Measurements from ENCODE around the gene RAB31.

Gene RAB31

GRCh38 chr18:9825571-9826073 is 117.5 kb downstream of the RAB31 start:
- no peak for TF ChIP-seq CTCF (IDR thresholded peaks at IDR 0.05; ENCODE audit: control extremely low read depth, extremely low read depth, low read depth, missing control alignments)
- ChIA-PET CTCF (interaction anchor here (1.2 to 1.4 kb wide), 2 partner anchors 23 to 55 kb away, joined by 3 read pairs; no protein-coding TSS in a partner anchor), POLR2A (interaction anchor here (0.6 kb wide), 1 partner anchor 724 kb away, joined by 3 read pairs; no protein-coding TSS in a partner anchor)
- no peak for DNase-seq (ENCODE audit: extremely low spot score)

GRCh38 chr18:9826685-9827084 is 118.6 kb downstream of the RAB31 start:
- ChIA-PET POLR2A (no interaction called here), CTCF (no interaction called here)
- DNase-seq (ENCODE audit: extremely low spot score) = no peak
- TF ChIP-seq CTCF (IDR thresholded peaks at IDR 0.05; ENCODE audit: control extremely low read depth, extremely low read depth, low read depth, missing control alignments) = no peak

GRCh38 chr18:9827211-9827792 is 119.2 kb downstream of the RAB31 start:
- POLR2A ChIA-PET = no interaction called here
- no peak for DNase-seq (ENCODE audit: extremely low spot score)
- CTCF ChIA-PET = interaction anchor here (1.0 kb wide), 1 partner anchor 8 kb away, joined by 3 read pairs; no protein-coding TSS in a partner anchor
- TF ChIP-seq CTCF (IDR thresholded peaks at IDR 0.05; ENCODE audit: control extremely low read depth, extremely low read depth, low read depth, missing control alignments) = no peak

- DNase-seq (ENCODE audit: extremely low spot score) = no peak
- no peak for TF ChIP-seq CTCF (IDR thresholded peaks at IDR 0.05; ENCODE audit: control extremely low read depth, extremely low read depth, low read depth, missing control alignments)
- POLR2A ChIA-PET = no interaction called here
- CTCF ChIA-PET = interaction anchor here (1.0 kb wide), 1 partner anchor 9 kb away, joined by 3 read pairs; no protein-coding TSS in a partner anchor
Measured at GRCh38 chr18:9827793-9828505, 119.8 kb downstream of the RAB31 start.

- no peak for DNase-seq (ENCODE audit: extremely low spot score)
- ChIA-PET POLR2A (no interaction called here), CTCF (interaction anchor here (1.0 kb wide), 1 partner anchor 10 kb away, joined by 3 read pairs; no protein-coding TSS in a partner anchor)
- no peak for TF ChIP-seq CTCF (IDR thresholded peaks at IDR 0.05; ENCODE audit: control extremely low read depth, extremely low read depth, low read depth, missing control alignments)
Measured at GRCh38 chr18:9828506-9829396, 120.7 kb downstream of the RAB31 start.

- no peak for DNase-seq (ENCODE audit: extremely low spot score)
- POLR2A ChIA-PET = no interaction called here
- CTCF ChIA-PET = no interaction called here
- no peak for TF ChIP-seq CTCF (IDR thresholded peaks at IDR 0.05; ENCODE audit: control extremely low read depth, extremely low read depth, low read depth, missing control alignments)
Measured at GRCh38 chr18:9829397-9829712, 121.3 kb downstream of the RAB31 start.
